ENCODE measurements around the gene SLC38A6.
A peak's percentile ranks its signal among the peaks of the same experiment; 100 is the strongest.
"Not testable (repeated sequence)": the region's sequence is repeated elsewhere in the genome, so short reads cannot be mapped to it uniquely, and the experiment has no call there.

Gene SLC38A6

DNA sequence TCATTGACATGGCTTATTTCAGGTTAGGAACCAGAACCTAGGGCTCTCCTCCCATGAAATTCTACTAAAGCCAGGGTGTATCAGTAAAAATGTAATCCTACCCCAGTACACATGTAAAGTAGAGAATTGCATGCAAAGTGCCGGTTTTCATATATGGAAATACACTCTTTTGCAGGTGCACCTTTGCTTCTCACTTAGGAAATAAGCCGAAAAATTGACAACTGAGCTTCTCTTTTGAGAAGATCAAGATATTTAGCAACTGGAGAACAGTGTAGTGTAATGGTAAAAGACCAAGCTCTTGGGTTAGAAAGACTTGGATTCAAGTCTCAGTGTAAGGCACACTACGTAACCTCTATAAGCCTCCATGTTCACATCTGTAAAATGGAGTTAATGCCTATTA, 82.4 kb downstream of the SLC38A6 start:
- DNase-seq = no peak

DNA sequence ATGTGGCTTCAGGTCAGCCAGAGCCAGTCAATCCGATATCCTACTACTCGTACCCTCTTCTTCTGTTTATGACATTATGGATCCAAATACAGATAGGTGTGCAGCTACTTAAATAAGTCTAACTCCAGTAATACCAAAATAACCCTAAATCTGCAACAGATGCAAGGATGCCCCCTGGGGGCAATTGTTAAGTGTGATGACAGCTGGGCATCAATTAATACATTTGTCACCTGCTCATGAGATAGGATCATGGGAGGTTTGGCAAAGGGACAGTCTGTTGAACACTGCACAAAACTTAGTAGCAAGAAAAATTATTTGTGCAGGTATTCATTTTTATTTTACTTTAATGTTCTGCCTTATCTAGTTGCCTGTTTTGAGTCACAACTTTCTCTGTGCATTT, 83.2 kb downstream of the SLC38A6 start:
- DNase-seq = peak; percentile 53

DNA sequence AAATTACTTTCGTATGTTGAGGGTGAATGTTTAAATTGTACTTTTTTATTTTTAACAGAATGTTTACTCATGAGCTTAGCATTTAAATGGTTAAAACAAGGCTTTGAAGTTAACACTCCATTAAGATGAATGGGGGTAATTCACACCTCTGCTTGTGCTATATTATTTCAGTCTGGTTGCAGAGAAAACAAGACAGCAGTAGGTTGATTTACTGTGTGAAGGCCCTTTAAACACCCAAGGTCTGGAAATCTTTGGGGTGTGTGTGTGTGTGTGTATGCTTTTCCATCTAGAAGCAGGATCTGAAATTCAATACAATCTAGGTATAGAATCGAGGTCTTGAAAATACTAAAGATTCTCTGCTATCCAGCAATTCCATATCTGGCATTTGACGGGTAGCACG, 83.8 kb downstream of the SLC38A6 start:
- no peak for DNase-seq

DNA sequence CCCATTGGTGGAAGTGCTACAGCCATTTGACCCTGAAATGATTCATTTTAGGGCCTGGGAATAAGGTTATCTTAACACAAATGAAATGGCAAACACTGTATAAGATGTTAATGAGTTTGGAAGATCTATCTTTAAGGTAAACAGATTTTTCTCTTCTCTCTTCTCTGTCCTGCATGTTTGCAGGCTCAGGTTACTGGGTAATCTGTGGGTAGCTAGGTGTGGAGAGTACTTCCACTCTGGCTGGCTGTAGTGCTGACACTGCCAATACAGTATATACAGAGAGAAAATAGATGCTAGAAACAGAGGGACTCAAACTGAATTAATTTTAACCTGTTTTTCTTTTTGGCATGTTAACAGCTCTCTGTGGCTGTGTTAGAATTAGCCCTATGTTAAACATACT, 84.6 kb downstream of the SLC38A6 start:
- DNase-seq = peak; percentile 88

DNA sequence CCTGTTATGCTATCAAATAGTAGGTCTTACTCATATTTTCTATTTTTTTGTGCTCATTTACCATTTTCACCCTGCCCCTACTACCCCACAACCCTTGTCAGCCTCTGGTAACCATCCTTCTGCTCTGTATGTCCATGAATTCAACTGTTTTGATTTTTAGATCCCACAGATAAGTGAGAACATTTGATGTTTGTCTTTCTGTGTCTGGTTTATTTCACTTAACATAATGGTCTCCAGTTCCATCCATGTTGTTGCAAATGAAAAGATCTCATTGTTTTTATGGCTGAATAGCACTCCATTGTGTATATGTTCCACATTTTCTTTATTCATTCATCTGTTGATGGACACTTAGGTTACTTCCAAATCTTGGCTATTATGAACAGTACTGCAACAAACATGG, 91.4 kb downstream of the SLC38A6 start:
- DNase-seq = not testable (repeated sequence)

DNA sequence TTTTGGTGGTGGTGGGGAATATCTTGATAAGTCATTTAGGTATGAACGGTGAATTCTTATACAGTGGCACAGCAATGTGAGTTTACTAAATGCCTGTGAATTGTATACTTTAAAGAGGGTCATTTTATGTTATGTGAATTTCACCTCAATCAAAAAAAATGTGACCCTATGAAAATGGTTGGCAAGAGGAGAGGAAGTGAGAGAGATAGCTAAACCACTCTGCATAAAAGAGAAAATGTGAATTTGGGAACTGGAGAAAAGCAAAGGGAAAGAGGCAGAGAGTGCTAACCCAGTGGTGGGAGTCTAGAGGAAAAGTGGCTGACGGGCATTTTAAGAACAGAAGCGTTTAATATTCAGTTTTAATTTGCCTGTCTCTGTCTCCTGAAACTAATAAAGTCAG, 93.8 kb downstream of the SLC38A6 start:
- DNase-seq = no peak

DNA sequence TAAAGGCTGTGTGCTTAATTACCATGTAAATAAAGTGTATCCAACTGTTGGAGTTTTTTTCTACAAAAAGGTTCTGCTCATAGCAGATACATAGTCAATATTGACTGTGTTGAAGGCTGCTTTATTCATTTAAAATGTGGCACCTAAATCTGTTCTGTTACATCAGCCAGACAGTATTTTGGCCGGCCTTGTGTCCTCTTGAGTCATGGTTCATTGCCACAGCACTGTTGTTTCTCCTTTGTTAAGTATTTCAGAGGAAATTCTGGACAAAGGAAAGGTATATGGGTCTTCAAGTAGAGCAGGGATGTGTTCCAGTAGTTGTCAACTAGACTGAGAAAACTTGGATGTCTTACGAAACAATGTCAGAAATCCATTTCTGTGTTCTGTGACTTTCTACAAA, 95.5 kb downstream of the SLC38A6 start:
- DNase-seq = no peak

DNA sequence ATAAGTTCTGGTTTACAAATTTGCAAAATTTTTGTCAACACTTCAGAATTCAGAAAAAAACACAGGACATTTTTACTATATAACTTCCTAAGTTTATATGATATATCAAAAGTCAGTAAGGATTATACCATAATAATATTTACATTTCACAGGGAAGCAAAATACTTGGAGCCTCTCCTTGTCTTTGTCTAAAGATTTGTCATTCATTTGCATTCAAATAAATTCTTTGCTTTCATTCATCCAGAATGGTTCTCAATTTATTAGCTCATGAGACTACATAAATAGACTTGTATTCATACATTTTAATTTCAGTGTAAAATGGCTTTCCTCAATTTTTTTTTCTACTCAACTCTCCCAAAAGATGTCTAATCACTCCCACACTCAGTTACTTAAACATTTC, 96.4 kb downstream of the SLC38A6 start:
- no peak for DNase-seq

DNA sequence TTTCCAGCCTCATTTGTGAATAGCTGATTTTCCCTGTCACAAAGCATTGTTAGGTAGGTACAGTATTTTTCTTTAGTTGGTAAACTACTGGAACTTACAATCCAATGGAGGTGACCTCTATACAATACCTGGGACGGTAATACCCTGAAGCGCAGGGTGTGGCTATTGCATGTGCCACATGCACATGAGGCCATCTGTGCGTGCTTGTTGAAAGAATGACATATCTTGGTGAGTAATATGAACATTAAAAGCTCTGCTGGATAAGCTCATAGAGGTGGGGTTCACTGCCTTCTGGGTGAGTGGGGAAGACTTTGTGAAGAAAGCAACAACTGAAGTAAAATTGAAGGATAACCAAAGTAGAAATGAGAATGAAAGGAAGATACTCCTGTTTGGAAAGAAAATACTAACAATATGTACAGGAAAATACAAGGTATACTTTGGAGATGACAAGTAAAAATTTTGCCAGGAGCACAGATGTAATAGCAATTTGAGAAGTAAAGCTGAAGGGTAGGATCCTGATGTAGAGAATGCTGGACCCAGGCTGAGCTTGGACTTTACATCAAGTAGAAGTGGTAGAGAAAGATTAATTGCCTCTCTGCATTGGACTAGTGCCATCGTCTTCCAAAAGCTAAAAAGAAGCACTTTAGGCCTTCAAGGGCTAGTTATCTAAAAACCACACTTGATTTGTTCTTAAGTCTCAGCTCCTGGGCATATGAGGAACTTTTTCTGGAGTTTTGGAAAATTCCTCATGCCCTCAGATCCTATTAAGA, 97.1 kb downstream of the SLC38A6 start:
- peak; percentile 9 for DNase-seq

DNA sequence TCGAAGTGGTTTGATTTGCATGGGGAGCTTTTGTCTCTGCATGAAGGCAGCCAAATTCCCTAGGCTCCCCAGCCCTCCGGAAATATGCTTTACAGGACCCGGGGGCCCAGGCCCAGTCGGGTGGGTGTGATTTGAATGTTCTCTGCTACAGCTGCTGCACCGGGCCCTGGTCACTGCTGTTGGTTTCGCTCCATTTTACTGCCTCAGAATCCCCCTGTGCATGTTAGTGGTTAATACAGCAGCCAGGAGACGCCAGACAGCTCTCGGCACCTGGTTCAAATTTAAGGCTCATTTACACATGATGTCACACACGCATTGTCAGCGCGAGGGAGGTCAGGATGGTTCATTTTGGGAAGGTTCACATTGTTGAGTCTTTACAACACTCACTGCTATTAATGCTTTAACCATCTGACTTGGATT, 99.6 kb downstream of the SLC38A6 start:
- DNase-seq = no peak

DNA sequence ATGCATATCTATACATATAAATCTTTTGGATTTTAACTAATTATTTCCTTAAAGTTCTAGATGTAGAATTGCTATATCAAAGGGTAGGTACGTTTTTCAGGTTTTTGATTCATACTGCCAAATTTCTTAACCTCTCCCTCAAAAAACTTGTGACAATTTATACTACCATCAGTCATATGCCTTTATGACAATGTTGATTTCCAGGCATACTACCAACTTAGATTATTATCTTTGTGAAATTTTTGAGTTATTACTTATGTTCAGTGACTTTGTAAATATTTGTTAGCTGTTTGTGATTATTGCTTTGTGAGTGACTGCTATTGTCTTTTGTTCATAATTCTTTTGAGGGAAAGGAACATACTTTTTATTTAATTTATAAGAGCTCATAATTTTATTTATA, 107.0 kb downstream of the SLC38A6 start:
- DNase-seq = no peak

DNA sequence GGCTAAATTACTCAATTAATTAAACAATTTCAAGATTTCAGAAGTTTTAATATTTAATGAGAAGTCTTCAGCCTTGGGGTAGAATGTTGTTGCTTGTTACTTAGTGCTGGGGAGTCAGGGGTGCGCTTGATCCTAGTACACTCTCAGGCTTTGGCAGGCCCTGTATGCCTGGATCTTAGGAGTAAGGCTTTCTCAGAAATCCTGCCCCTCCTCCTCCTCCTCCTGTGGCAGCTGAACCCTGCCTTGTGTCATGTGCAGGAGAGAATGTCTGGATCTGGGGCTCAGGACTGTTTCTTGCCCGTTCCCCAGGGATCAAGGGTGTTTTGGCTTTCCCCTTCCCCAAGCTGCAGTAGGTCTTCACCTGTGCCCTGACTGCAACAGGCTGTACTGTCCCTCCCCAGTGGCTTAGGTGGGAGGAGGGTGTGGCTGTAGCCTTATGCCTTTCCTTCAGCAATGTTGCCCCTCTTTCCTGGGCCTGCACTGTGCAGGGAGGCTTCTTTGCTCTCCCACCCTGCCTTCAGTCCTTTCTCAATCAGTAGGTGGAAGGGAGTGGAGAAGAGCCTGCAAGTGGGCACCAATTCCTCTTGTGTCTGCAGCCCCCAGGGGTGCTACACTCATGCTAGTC, 108.2 kb downstream of the SLC38A6 start:
- no peak for DNase-seq

DNA sequence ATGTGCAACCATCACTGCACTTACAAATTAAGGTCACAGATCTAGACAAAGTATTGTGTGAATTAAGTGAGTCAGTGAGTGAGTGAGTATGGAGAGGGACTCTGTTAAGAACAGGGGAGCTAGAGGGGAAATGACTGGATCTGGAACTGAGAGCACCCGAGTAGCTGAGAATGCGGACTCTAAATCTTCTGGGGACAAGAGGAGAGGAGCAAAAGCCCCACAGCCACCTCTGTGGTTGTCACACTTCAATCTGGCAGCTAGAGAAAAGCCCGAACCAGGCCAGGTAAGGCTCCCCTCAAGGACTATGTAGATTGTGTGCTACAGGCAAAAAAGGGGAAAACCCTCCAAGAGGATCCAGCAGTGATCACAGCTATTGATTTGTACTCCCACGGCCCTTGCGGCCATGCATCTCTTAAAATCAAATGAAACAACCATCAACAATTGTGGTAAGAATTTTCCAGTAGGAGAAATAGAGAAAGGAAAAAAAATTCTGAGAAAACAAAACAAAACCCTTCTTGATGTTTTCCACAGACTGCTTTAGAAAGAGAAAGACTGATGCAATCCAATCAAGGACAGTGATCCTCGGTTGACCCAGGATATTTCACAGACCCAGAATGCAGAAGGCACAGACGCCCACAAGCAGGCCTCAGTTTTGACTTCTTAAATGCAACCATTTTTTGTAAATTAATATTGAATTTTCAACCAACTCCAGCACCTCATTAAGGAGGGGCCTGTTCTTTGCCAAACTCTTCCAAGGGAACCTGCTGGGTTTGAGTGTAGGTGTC, 109.6 kb downstream of the SLC38A6 start:
- DNase-seq = no peak

DNA sequence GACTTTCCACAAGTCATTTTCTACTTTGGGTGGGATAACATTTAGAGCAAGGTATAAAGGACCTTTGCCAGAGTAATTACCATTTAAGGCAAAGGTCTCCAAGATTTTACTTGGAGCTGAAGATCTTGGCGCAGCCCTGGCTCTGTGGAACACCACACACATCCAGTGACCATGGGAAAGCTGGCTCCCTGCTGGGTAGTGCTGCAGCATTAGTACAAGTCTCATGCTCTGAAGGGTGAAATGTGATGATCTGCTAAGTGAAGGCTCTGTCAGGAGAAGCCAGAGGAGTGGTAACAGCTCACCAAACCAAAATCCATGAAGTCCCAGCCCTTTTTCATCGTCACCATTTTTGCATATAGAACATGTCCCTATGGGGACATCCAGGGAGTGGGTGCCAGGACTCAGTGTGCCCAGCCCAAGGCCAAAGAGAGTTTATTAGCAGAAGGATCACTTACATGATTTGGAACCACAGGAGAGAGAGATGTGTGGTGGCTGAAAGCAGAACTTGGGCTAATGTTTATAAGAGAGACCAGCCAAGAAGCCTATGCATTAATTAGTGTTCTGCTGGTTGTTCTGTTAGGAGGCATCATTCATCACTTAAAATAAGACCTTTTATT, 110.7 kb downstream of the SLC38A6 start:
- DNase-seq = no peak

DNA sequence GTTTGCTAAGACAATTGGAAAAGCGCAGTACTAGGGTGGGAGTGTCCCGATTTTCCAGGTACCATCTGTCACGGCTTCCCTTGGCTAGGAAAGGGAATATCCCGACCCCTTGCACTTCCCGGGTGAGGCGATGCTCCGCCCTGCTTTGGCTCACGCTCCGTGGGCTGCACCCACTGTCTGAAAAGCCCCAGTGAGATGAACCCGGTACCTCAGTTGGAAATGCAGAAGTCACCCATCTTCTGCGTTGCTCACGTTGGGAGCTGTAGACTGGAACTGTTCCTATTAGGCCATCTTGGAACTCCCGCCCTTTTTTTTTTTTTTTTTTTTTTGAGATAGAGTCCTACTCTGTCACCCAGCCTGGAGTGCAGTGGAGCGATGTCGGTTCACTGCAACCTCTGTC, 117.1 kb downstream of the SLC38A6 start:
- not testable (repeated sequence) for DNase-seq

DNA sequence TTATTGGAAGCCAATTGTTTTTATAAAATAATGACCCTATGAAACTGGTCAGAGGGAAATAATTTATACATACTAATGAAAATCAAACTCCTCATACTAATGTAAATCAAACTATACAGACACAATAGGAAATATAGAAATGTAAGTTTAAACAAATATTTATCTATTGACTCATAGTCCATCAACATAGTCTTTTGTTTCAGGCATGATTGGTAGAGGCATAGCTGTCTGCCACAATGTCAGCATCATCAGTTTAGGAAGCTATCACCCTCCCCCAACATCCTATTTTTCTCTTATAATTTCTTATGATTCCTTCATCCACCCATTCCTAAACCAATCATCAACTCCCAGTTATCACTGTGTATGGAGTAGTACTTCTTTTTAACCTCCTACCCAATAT, 117.7 kb downstream of the SLC38A6 start:
- DNase-seq = no peak

DNA sequence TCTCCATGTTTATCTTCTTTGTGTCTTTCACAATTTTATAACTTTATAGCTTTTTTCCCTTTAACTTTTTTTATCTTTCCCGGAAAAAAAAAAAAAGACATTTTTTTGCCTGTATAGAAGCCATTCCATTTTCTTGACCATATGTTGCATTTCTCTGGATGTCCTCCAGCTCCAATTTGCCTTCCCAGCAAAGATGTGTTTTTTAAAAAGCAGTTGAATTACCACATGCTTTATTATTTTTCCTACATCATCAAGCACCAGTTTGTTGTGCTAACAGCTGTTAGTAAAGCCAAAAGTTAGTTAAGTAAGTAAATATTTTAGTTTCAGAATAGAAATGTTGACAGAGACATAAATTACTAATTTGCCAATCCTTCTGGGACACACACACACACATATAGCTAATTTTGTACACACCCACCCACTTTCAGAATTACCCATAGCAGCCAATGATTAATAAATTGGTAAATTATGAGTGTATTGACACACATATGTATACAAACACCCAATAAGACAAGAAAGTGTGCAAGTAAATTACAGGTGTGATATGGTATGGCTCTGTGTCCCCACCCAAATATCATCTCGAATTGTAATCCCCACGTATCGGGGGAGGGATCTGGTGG, 118.3 kb downstream of the SLC38A6 start:
- no peak for DNase-seq

DNA sequence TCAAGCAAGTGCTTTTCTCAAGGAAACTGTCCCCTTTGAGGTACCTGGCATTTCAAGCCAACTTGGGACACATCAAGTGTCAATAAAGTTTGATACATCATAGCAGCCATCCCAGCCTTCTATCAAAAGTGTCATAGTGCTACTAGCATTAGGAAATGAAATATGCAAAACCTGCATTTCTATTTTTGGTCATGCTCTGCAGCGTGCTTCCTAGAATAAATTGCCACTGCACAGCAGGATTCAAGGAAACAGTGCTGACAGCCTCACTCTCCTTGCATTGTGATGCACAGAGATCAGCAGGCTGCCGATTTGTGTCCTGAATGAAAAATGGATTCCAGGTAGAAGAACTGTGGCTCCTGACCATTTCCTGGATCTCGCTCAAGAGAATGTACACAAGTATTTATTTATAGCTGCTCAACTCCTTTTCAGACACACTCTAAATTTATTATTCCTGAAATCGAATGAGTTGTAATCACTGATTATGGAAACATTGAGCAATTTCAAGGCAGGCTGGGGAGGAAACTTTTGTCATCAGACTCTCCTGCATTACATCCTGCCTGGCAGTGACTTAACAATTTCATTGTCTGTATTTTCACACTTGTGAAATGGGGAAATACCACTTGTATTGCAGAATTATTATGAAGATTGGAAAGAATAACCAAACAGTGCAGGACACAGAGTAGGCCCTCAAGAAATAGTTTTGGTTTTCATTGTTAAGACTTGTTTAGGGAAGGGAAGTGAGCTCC, 120.9 kb downstream of the SLC38A6 start:
- no peak for DNase-seq
